PC-9 (cell line): ENCODE measurements around the gene TERC. TPM values are rescaled to one million over a fixed set of nuclear protein-coding genes. Genes with fewer than 3 reads are reported as not detected.

Source experiments
- BruUV-seq: library from RNA; stranded (reverse); fragments of 400-500 nt; replicated peaks from 2 replicates; lab custom pipeline; 2021; lab: Mats Ljungman, UMichigan
- CTCF ChIA-PET: fragments of 300-600 bp; sonication (Branson Sonifier 250); formaldehyde crosslinking; loops from one replicate; lab custom pipeline; 2022; ENCODE audit warnings: antibody characterized with exemption; lab: Charles Lee
- POLR2A ChIA-PET: fragments of 300-600 bp; sonication (Branson Sonifier 250); formaldehyde crosslinking; loops from one replicate; lab custom pipeline; 2022; ENCODE audit warnings: antibody characterized with exemption; ENCODE audit not compliant: unreplicated experiment; lab: Charles Lee
- DNase-seq, 2 experiments: peaks; one replicate each; pipeline versions ENCODE4 v3.0.0 to v3.0.0-alpha.2; 2015 to 2022; ENCODE audit warnings: mixed read lengths in 1 of 2
- H2AFZ ChIP-seq: fragments of 200-600 bp; sonication (generic); 2 replicates; pipeline ENCODE4 v1.8.1; 2017; ENCODE audit warnings: antibody characterized with exemption
- H3F3A ChIP-seq: fragments of 200-600 bp; sonication (generic); 2 replicates; pipeline ENCODE4 v1.8.1; 2017; ENCODE audit warnings: antibody characterized with exemption, mild to moderate bottlenecking, low read depth; ENCODE audit not compliant: insufficient read depth
- H3K27ac ChIP-seq: fragments of 200-600 bp; sonication (generic); 2 replicates; pipeline ENCODE4 v1.6.1; 2016; ENCODE audit warnings: mixed run types
- H3K27me3 ChIP-seq: fragments of 200-600 bp; sonication (generic); 2 replicates; pipeline ENCODE4 v1.6.1; 2016; ENCODE audit warnings: low read depth, mixed run types; ENCODE audit not compliant: insufficient read depth
- H3K36me3 ChIP-seq: fragments of 200-600 bp; sonication (generic); 2 replicates; pipeline ENCODE4 v1.6.1; 2016; ENCODE audit warnings: low read depth, mixed run types
- H3K4me1 ChIP-seq: fragments of 200-600 bp; sonication (generic); replicated peaks from 2 replicates; pipeline ENCODE4 v1.6.1; 2016; ENCODE audit warnings: mixed run types; ENCODE audit not compliant: insufficient read depth
- H3K4me2 ChIP-seq: fragments of 200-600 bp; sonication (generic); 2 replicates; pipeline ENCODE4 v1.6.1; 2017; ENCODE audit warnings: mixed run types
- H3K4me3 ChIP-seq: fragments of 200-600 bp; sonication (generic); 2 replicates; pipeline ENCODE4 v1.6.1; 2016; ENCODE audit warnings: mixed run types
- H3K79me2 ChIP-seq: fragments of 200-600 bp; sonication (generic); 2 replicates; pipeline ENCODE4 v1.6.1; 2017; ENCODE audit warnings: low read depth, mixed run types
- H3K9me2 ChIP-seq: fragments of 200-600 bp; sonication (generic); 2 replicates; pipeline ENCODE4 v1.8.1; 2017; ENCODE audit warnings: mild to moderate bottlenecking; ENCODE audit not compliant: insufficient read depth
- H3K9me3 ChIP-seq: fragments of 200-600 bp; sonication (generic); 2 replicates; pipeline ENCODE4 v1.8.1; 2016; ENCODE audit warnings: low read depth; ENCODE audit not compliant: insufficient read depth
- H4K20me1 ChIP-seq: fragments of 200-600 bp; sonication (generic); 2 replicates; pipeline ENCODE4 v1.8.1; 2017; ENCODE audit not compliant: insufficient read depth
- EZH2 ChIP-seq: fragments of 200-600 bp; sonication (generic); IDR thresholded peaks from 2 replicates; pipeline ENCODE4 v1.8.0; 2017; ENCODE audit warnings: antibody characterized with exemption, low read depth
- intact Hi-C: fragments of 100-400 bp; cut with micrococcal nuclease; formaldehyde crosslinking; loops from one replicate; pipeline ENCODE4 v1.10.0; 2022; ENCODE audit not compliant: unreplicated experiment
- total RNA-seq: library from RNA; stranded (reverse); gene quantifications from 2 replicates; pipeline ENCODE4 v1.2.3, GENCODE V29; 2021
- TF ChIP-seq, protein P1 (sequence below): fragments of 200-600 bp; sonication (generic); conservative IDR thresholded peaks from 2 replicates; pipeline ENCODE4 v1.6.1; 2017; ENCODE audit warnings: mixed run types, antibody characterized with exemption, mild to moderate bottlenecking, moderate library complexity

Gene TERC
- total RNA-seq, 1 experiment from 2014 or later = 22.7 TPM

DNA sequence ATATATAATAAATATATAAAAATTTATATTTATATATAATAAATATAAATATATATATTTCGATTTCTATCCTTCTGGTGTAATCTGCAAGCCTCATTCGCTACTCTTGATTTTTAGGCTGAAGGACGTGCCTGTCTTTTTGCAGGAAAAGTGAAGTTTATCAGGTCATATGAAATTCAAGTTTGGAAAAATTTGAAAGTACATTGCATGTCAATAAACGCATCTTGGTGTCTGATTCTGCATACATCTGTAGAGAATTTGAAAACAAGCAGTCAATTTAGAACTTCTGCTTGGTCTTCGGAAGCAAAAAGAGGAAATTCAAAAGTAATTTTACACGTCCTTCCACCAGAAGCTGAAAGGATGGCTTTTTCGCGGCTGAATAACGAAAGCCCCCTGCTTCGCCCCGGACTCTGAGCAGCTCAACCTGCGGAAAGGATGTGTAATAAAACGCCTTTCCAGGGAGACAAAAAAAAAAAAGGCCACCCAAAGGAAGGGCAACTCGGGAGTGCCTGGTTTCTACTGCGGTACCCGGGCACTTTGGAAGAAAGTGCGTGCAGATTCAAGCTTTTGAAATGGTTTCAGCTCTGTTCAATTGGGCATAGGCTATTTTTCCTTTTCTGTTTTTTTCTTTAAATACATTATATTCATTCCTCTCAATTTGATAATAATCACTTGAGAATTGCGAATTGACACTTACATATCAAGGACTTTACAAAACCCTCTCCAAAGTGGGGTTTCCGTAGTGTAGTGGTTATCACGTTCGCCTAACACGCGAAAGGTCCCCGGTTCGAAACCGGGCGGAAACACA lies 6.8 kb upstream of the TERC start:
- Histone ChIP-seq H3K27me3 (no peaks in the 10 kb centered on the region), H3K9me3 (no peaks in the 10 kb centered on the region), H3K79me2 (peaks cover 31% of the 10 kb centered on the region), H3K4me3 (peak overlapping the region; percentile 84), H4K20me1 (peaks cover 13% of the 10 kb centered on the region), H3F3A (peaks cover 53% of the 10 kb centered on the region), H2AFZ (peak overlapping the region; percentile 100), H3K36me3 (0 out of 2 replicates have a peak, but pooled peaks cover 20% of the 10 kb centered on the region), H3K9me2 (no peaks in the 10 kb centered on the region), H3K4me1 (peaks cover 13% of the 10 kb centered on the region), H3K4me2 (peak overlapping the region; percentile 86), H3K27ac (peak overlapping the region; percentile 92)
- TF ChIP-seq EZH2 = no peak
- TF ChIP-seq, protein P1, sequence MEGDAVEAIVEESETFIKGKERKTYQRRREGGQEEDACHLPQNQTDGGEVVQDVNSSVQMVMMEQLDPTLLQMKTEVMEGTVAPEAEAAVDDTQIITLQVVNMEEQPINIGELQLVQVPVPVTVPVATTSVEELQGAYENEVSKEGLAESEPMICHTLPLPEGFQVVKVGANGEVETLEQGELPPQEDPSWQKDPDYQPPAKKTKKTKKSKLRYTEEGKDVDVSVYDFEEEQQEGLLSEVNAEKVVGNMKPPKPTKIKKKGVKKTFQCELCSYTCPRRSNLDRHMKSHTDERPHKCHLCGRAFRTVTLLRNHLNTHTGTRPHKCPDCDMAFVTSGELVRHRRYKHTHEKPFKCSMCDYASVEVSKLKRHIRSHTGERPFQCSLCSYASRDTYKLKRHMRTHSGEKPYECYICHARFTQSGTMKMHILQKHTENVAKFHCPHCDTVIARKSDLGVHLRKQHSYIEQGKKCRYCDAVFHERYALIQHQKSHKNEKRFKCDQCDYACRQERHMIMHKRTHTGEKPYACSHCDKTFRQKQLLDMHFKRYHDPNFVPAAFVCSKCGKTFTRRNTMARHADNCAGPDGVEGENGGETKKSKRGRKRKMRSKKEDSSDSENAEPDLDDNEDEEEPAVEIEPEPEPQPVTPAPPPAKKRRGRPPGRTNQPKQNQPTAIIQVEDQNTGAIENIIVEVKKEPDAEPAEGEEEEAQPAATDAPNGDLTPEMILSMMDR = no peak
- no TSS peak for BruUV-seq
- peak; percentile 73 to 77 for DNase-seq
- intact Hi-C loops = loop anchor here (2.0 kb wide), 2 partner anchors 41 to 585 kb away; partner anchors contain the start of genes LRRC34, LRRIQ4 and SKIL
- ChIA-PET CTCF (interaction anchor here (0.5 to 0.7 kb wide), 5 partner anchors 109 to 1358 kb away, joined by 3 to 5 read pairs (median 3); no protein-coding TSS in a partner anchor), POLR2A (interaction anchor here (0.6 to 0.7 kb wide), 7 partner anchors 29 to 1686 kb away, joined by 4 to 12 read pairs (median 5); no protein-coding TSS in a partner anchor)

GRCh38 chr3:169769287-169770181 lies 4.7 kb upstream of the TERC start, which contains the start of gene ACTRT3:
Gene ACTRT3, minus strand, starts transcription at chr3:169769561. Its CDS starts 41 bp downstream, at chr3:169769520.
- peak within 1 kb of the TSS; percentile 99 for H3K4me2 ChIP-seq
- no peaks in the 10 kb centered on the region for H3K9me3 ChIP-seq
- no peaks in the 10 kb centered on the region for H3K9me2 ChIP-seq
- CTCF ChIA-PET = interaction anchor here (0.6 kb wide), 2 partner anchors 743 to 1079 kb away, joined by 3 read pairs; no protein-coding TSS in a partner anchor
- H3F3A ChIP-seq = peaks cover 70% of the 10 kb centered on the region
- peak within 1 kb of the TSS; percentile 100 for H2AFZ ChIP-seq
- H4K20me1 ChIP-seq = peaks cover 5% of the 10 kb centered on the region; the same call in 1 of the 2 replicates
- no peaks in the 10 kb centered on the region for H3K27me3 ChIP-seq
- POLR2A ChIA-PET = interaction anchor here (0.5 to 0.7 kb wide), 4 partner anchors 226 to 1101 kb away, joined by 3 to 8 read pairs (median 4); partner anchors contain the start of gene RPL22L1
- H3K27ac ChIP-seq = peak within 1 kb of the TSS; percentile 40
- H3K4me1 ChIP-seq = peaks cover 13% of the 10 kb centered on the region
- intact Hi-C loops = no loop called here
- peaks cover 12% of the 10 kb centered on the region for H3K79me2 ChIP-seq
- no peak for TF ChIP-seq EZH2
- TF ChIP-seq, protein P1 = no peak
- peak within 1 kb of the TSS; percentile 100 for H3K4me3 ChIP-seq
- BruUV-seq = no TSS peak
- H3K36me3 ChIP-seq = 0 out of 2 replicates have a peak, but pooled peaks cover under 1% of the 10 kb centered on the region
- peak; percentile 67 to 68 for DNase-seq
